MM.1S (cell line): Measurements from ENCODE around the gene GBF1.

Experiments
- DNase-seq: peaks from one replicate; pipeline ENCODE4 v3.0.0-alpha.2; 2015
- H2AFZ ChIP-seq: fragments of 300-600 bp; sonication (generic); 2 replicates; pipeline ENCODE4 v1.6.0; 2016; ENCODE audit warnings: antibody characterized with exemption, low read length
- H3F3A ChIP-seq: fragments of 300-600 bp; sonication (generic); 2 replicates; pipeline ENCODE4 v1.6.1; 2016; ENCODE audit warnings: mild to moderate bottlenecking, antibody characterized with exemption, low read length, moderate library complexity, mixed read lengths; ENCODE audit not compliant: insufficient read depth
- H3K27ac ChIP-seq: fragments of 300-600 bp; sonication (generic); 2 replicates; pipeline ENCODE4 v1.5.1; 2016; ENCODE audit warnings: mild to moderate bottlenecking, low read length
- H3K27me3 ChIP-seq: fragments of 300-600 bp; sonication (generic); replicated peaks from 2 replicates; pipeline ENCODE4 v1.6.0; 2016; ENCODE audit warnings: low read length; ENCODE audit not compliant: insufficient read depth
- H3K36me3 ChIP-seq: fragments of 300-600 bp; sonication (generic); replicated peaks from 2 replicates; pipeline ENCODE4 v1.6.1; 2016; ENCODE audit warnings: mild to moderate bottlenecking, low read length, mixed read lengths; ENCODE audit not compliant: insufficient read depth
- H3K4me1 ChIP-seq: fragments of 300-600 bp; sonication (generic); 2 replicates; pipeline ENCODE4 v1.6.1; 2016; ENCODE audit warnings: low read length, mixed read lengths
- H3K4me2 ChIP-seq: fragments of 300-600 bp; sonication (generic); 2 replicates; pipeline ENCODE4 v1.6.0; 2016; ENCODE audit warnings: low read depth, low read length
- H3K4me3 ChIP-seq: fragments of 300-600 bp; sonication (generic); 2 replicates; pipeline ENCODE4 v1.5.1; 2016; ENCODE audit warnings: low read length, mixed read lengths
- H3K79me2 ChIP-seq: fragments of 300-600 bp; sonication (generic); 2 replicates; pipeline ENCODE4 v1.6.1; 2016; ENCODE audit warnings: mixed run types, low read length, mixed read lengths
- H3K9ac ChIP-seq: fragments of 300-600 bp; sonication (generic); 2 replicates; pipeline ENCODE4 v1.6.1; 2016; ENCODE audit warnings: low read length, mixed read lengths
- H3K9me2 ChIP-seq: fragments of 300-600 bp; sonication (generic); replicated peaks from 2 replicates; pipeline ENCODE4 v1.6.1; 2016; ENCODE audit warnings: mild to moderate bottlenecking, low read length, mixed read lengths; ENCODE audit not compliant: insufficient read depth
- H3K9me3 ChIP-seq: fragments of 300-600 bp; sonication (generic); replicated peaks from 2 replicates; pipeline ENCODE4 v1.6.1; 2016; ENCODE audit warnings: mild to moderate bottlenecking, low read length, mixed read lengths; ENCODE audit not compliant: insufficient read depth
- H4K20me1 ChIP-seq: fragments of 300-600 bp; sonication (generic); 2 replicates; pipeline ENCODE4 v1.6.1; 2016; ENCODE audit warnings: mild to moderate bottlenecking, low read length, moderate library complexity, mixed read lengths; ENCODE audit not compliant: insufficient read depth
- EZH2 ChIP-seq: fragments of 300-600 bp; sonication (generic); optimal IDR thresholded peaks from 2 replicates; pipeline ENCODE3; 2017; ENCODE audit warnings: low read depth, mild to moderate bottlenecking, antibody characterized with exemption, low read length, mixed read lengths
- EZH2phosphoT487 ChIP-seq: fragments of 300-600 bp; sonication (generic); IDR thresholded peaks from 2 replicates; pipeline ENCODE4 v1.6.1; 2018; ENCODE audit warnings: antibody characterized with exemption, low read length
- TF ChIP-seq, protein P1 (sequence below): fragments of 300-600 bp; sonication (generic); IDR thresholded peaks from 2 replicates; pipeline ENCODE4 v1.5.1; 2016; ENCODE audit warnings: antibody characterized with exemption, low read length, mixed read lengths

GBF1 gene

DNA sequence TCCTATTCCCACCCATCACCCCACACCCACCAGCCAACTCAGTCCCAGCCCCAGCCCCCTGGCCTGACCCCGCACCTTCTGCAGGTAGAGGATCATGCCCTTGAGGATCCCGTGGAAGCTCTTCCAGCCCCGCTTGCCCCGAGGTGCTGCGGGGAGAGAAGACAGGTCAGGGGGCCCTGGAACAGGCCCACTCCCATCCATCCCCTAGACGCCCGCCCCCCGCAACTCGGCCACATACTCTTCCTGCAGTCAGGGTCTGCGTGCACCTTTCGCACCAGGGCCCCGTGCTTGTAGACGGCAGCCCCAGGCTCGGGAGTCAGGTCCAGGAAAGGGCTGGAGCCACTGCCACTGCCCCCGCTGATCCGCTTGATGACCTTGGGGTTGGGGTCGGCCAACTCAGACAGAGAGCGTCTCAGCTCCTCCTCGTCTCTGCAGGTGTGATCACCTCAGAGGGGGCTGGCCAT is 159.8 kb downstream of the GBF1 start:
- H3K4me3 ChIP-seq = no peak overlapping the region
- no peaks in the 10 kb centered on the region for H3K9me3 ChIP-seq
- no peak overlapping the region for H2AFZ ChIP-seq
- DNase-seq = no peak
- no peaks in the 10 kb centered on the region for H3K9me2 ChIP-seq
- peaks cover 20% of the 10 kb centered on the region; the same call in 1 of the 2 replicates for H3F3A ChIP-seq
- peaks cover 5% of the 10 kb centered on the region for H3K79me2 ChIP-seq
- H3K36me3 ChIP-seq = peaks cover 8% of the 10 kb centered on the region; the same call in 1 of the 2 replicates
- peaks cover 29% of the 10 kb centered on the region for H3K27me3 ChIP-seq
- peaks cover under 1% of the 10 kb centered on the region; the same call in 1 of the 2 replicates for H3K4me1 ChIP-seq
- H4K20me1 ChIP-seq = peaks cover 6% of the 10 kb centered on the region; the same call in 1 of the 2 replicates
- TF ChIP-seq, protein P1, sequence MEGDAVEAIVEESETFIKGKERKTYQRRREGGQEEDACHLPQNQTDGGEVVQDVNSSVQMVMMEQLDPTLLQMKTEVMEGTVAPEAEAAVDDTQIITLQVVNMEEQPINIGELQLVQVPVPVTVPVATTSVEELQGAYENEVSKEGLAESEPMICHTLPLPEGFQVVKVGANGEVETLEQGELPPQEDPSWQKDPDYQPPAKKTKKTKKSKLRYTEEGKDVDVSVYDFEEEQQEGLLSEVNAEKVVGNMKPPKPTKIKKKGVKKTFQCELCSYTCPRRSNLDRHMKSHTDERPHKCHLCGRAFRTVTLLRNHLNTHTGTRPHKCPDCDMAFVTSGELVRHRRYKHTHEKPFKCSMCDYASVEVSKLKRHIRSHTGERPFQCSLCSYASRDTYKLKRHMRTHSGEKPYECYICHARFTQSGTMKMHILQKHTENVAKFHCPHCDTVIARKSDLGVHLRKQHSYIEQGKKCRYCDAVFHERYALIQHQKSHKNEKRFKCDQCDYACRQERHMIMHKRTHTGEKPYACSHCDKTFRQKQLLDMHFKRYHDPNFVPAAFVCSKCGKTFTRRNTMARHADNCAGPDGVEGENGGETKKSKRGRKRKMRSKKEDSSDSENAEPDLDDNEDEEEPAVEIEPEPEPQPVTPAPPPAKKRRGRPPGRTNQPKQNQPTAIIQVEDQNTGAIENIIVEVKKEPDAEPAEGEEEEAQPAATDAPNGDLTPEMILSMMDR = no peak
- no peak for TF ChIP-seq EZH2phosphoT487
- TF ChIP-seq EZH2 = no peak
- no peak overlapping the region for H3K4me2 ChIP-seq
- H3K9ac ChIP-seq = no peak overlapping the region
- H3K27ac ChIP-seq = no peak overlapping the region

DNA sequence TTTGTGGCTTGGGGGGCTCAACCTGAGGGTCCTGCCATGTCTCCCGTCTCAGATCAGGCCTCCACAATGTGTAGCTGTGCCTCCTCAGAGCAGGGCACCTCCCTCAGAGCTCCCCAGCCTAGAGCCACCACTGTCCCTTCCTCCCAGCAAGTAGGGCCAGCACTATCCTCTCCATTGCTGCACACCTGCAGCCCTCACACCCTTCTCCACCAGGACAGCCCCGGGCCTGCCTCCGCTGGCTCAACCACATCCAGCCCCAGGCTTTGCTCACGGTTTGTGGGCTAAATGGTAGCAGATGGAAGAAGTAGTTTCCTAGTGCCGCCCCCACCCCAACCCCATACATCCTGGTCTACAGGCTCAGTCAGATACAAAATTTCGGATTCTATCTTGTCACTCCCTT is 160.3 kb downstream of the GBF1 start:
- H3K4me2 ChIP-seq = no peak overlapping the region
- H3F3A ChIP-seq = peaks cover 20% of the 10 kb centered on the region; the same call in 1 of the 2 replicates
- no peak overlapping the region for H3K27ac ChIP-seq
- TF ChIP-seq, protein P1 = no peak
- TF ChIP-seq EZH2 = no peak
- no peak for TF ChIP-seq EZH2phosphoT487
- no peak overlapping the region for H3K9ac ChIP-seq
- H2AFZ ChIP-seq = no peak overlapping the region
- H4K20me1 ChIP-seq = peaks cover 4% of the 10 kb centered on the region; the same call in 1 of the 2 replicates
- peaks cover 34% of the 10 kb centered on the region for H3K27me3 ChIP-seq
- peaks cover under 1% of the 10 kb centered on the region; the same call in 1 of the 2 replicates for H3K79me2 ChIP-seq
- no peaks in the 10 kb centered on the region for H3K4me1 ChIP-seq
- DNase-seq = no peak
- H3K4me3 ChIP-seq = no peak overlapping the region
- peaks cover 8% of the 10 kb centered on the region; the same call in 1 of the 2 replicates for H3K36me3 ChIP-seq
- H3K9me2 ChIP-seq = no peaks in the 10 kb centered on the region
- no peaks in the 10 kb centered on the region for H3K9me3 ChIP-seq

- H4K20me1 ChIP-seq = no peaks in the 10 kb centered on the region
- no peaks in the 10 kb centered on the region for H3K79me2 ChIP-seq
- no peak overlapping the region for H2AFZ ChIP-seq
- H3K4me1 ChIP-seq = no peaks in the 10 kb centered on the region
- H3K4me3 ChIP-seq = no peak overlapping the region
- H3K9me2 ChIP-seq = no peaks in the 10 kb centered on the region
- no peak for DNase-seq
- peaks cover 13% of the 10 kb centered on the region; the same call in 1 of the 2 replicates for H3F3A ChIP-seq
- H3K27me3 ChIP-seq = peaks cover 46% of the 10 kb centered on the region
- H3K27ac ChIP-seq = no peak overlapping the region
- TF ChIP-seq EZH2 (no peak), EZH2phosphoT487 (no peak)
- TF ChIP-seq, protein P1 = no peak
- H3K9ac ChIP-seq = no peak overlapping the region
- H3K4me2 ChIP-seq = no peak overlapping the region
- no peaks in the 10 kb centered on the region for H3K36me3 ChIP-seq
- no peaks in the 10 kb centered on the region for H3K9me3 ChIP-seq
Measured at GRCh38 chr10:102406815-102407214, 161.5 kb downstream of the GBF1 start.
